Heart left ventricle (tissue), 13 donors: ENCODE results near the gene TBL1X.

ENCODE experiments used
- CTCF ChIP-seq, 12 donors: fragments of 200-600 bp; sonication (generic) in 4 of 12; IDR thresholded peaks; one replicate each; pipeline versions ENCODE4 v1.5.0 to v1.8.0; 2018 to 2022; ENCODE audit warnings: antibody characterized with exemption in 12 of 12, mild to moderate bottlenecking in 5 of 12
- POLR2A ChIP-seq, 2 donors: fragments of 450-650 bp; IDR thresholded peaks; one replicate each; pipeline ENCODE4 v1.6.1; 2017; ENCODE audit warnings: antibody characterized with exemption in 2 of 2, mild to moderate bottlenecking in 2 of 2, moderate library complexity in 2 of 2
- donor health status: ischemic (EF 13 %, LVEDD 7.1; RV severe dilation, severe dysfunction).
- donor health status: DM: no; HTN: yes; CAD: no.
- donor health status: DM: no; HTN: no; CAD: no.
- donor health status: ischemic (EF 25% LVEDD 6.9; RV normal size, moderate dysfunction).
- donor health status: ischemic (EF 25% LVEDD 5.7; RV mildly dilated, moderate dysfunction).
- donor health status: ischemic (EF 35%, LVEDD 5.7; RV mildly dilated, moderate dysfunction).
- donor health status: nonischemic (EF 11% LVEDD 7.7; RV severe dilation, severe dysfunction).
- donor health status: DM: yes; HTN: yes; CAD: no.
- donor health status: PGD.
- donor health status: ischemic (EF 29% LVEDD 5.4; RV normal size, mild dysfunction).
- donor health status: nonischemic (EF 23%, LVEDD 6.1; RV moderate dilation, normal function).

DNA sequence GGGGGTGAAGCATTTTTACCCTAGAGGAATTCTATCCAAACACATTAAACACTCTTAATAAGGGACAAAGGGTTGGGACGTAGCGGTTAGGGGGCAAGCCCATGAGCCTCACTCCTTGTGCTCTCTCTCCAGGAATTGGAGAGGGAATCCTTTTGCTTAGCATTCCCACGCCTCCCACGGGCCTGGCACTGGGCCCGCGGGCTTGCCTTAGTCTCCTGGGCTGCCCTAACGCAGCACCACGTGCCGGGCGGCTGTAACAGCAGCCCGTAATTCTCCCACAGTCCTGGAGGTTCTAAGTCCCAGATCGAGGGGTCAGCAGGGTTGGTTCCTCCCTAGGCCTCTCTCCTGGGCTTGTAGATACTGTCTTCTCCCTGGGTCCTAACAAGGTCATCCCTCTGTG, 67.5 kb downstream of the TBL1X start:
- no peak for TF ChIP-seq CTCF (IDR thresholded peaks at IDR 0.05)
- TF ChIP-seq POLR2A (IDR thresholded peaks at IDR 0.05), result no peak
